CD4-positive, alpha-beta memory T cell (primary cell): ENCODE results near the gene TCF4. TPM values are rescaled to one million over a fixed set of nuclear protein-coding genes. Genes with fewer than 3 reads are reported as not detected.

ENCODE experiments used
- CTCF ChIA-PET: fragments of 350-600 bp; sonication (Branson Sonifier 250); formaldehyde crosslinking; loops from one replicate; lab custom pipeline; 2021; ENCODE audit warnings: inconsistent platforms; ENCODE audit not compliant: partially characterized antibody; lab: Charles Lee
- POLR2A ChIA-PET: fragments of 350-600 bp; sonication (Branson Sonifier 250); formaldehyde crosslinking; loops from one replicate; lab custom pipeline; 2021; ENCODE audit not compliant: partially characterized antibody; lab: Charles Lee
- DNase-seq, 5 donors: peaks; one replicate each; pipeline versions ENCODE4 v3.0.0 to v3.0.0-alpha.2; 2020 to 2022; ENCODE audit warnings: mixed read lengths in 1 of 5
- H3K27ac ChIP-seq: one replicate; pipeline ENCODE4 v1.7.0; 2013; ENCODE audit warnings: low read depth, low read length
- H3K27me3 ChIP-seq: 2 replicates; pipeline ENCODE4 v1.7.0; 2013; ENCODE audit warnings: mild to moderate bottlenecking, low read length, moderate library complexity; ENCODE audit not compliant: insufficient read depth
- H3K36me3 ChIP-seq: 2 replicates; pipeline ENCODE4 v1.7.0; 2013; ENCODE audit warnings: mild to moderate bottlenecking, low read length, moderate library complexity; ENCODE audit not compliant: insufficient read depth
- H3K4me1 ChIP-seq: 2 replicates; pipeline ENCODE4 v1.7.0; 2013; ENCODE audit warnings: mild to moderate bottlenecking, low read length, moderate library complexity; ENCODE audit not compliant: insufficient read depth
- H3K4me3 ChIP-seq, 2 donors: one replicate each; pipeline ENCODE4 v1.7.0; 2013; ENCODE audit warnings: low read length in 2 of 2, mild to moderate bottlenecking in 1 of 2
- H3K9me3 ChIP-seq, 2 donors: one replicate each; pipeline ENCODE4 v1.7.0; 2013; ENCODE audit warnings: low read length in 2 of 2, control low read depth in 1 of 2; ENCODE audit not compliant: control insufficient read depth in 1 of 2
- H3K27ac Mint-ChIP-seq, 7 donors: one replicate each; pipeline ENCODE4 v1.8.0; 2020 to 2021; ENCODE audit warnings: mixed read lengths in 7 of 7, mild to moderate bottlenecking in 6 of 7, inconsistent platforms in 3 of 7, moderate library complexity in 3 of 7
- H3K27me3 Mint-ChIP-seq, 2 donors: one replicate each; pipeline ENCODE4 v1.8.0; 2020 to 2021; ENCODE audit warnings: mixed read lengths in 2 of 2
- H3K36me3 Mint-ChIP-seq, 2 donors: one replicate each; pipeline ENCODE4 v1.8.0; 2020 to 2021; ENCODE audit warnings: mixed read lengths in 2 of 2, inconsistent platforms in 1 of 2, mild to moderate bottlenecking in 1 of 2
- H3K4me1 Mint-ChIP-seq, 4 donors: one replicate each; pipeline ENCODE4 v1.8.0; 2020 to 2021; ENCODE audit warnings: mixed read lengths in 4 of 4, mild to moderate bottlenecking in 1 of 4
- H3K4me3 Mint-ChIP-seq, 8 donors: one replicate each; pipeline ENCODE4 v1.8.0; 2020 to 2021; ENCODE audit warnings: mixed read lengths in 8 of 8, mild to moderate bottlenecking in 7 of 8, moderate library complexity in 6 of 8, inconsistent platforms in 3 of 8
- H3K9me3 Mint-ChIP-seq, 8 donors: one replicate each; pipeline ENCODE4 v1.8.0; 2020 to 2021; ENCODE audit warnings: mixed read lengths in 8 of 8, mild to moderate bottlenecking in 5 of 8, inconsistent platforms in 3 of 8, moderate library complexity in 1 of 8
- intact Hi-C: fragments of 100-400 bp; cut with micrococcal nuclease; formaldehyde crosslinking; loops from one replicate; pipeline ENCODE4 v1.15.1; 2023
- polyA plus RNA-seq, 2 donors: library from polyadenylated mRNA; unstranded; fragments of 300-500 nt; fragmentation: Illumina TruSeq; gene quantifications; one replicate each; pipeline ENCODE4 v1.2.3, GENCODE V29; 2021
- total RNA-seq, 2 experiments: library from RNA; stranded (reverse); gene quantifications; one replicate each; pipeline ENCODE4 v1.2.3, GENCODE V29; 2021

TCF4 gene
- total and polyA plus RNA-seq, 4 experiments from 2014 or later: 0.11 to 2.2 (median 0.76) TPM

DNA sequence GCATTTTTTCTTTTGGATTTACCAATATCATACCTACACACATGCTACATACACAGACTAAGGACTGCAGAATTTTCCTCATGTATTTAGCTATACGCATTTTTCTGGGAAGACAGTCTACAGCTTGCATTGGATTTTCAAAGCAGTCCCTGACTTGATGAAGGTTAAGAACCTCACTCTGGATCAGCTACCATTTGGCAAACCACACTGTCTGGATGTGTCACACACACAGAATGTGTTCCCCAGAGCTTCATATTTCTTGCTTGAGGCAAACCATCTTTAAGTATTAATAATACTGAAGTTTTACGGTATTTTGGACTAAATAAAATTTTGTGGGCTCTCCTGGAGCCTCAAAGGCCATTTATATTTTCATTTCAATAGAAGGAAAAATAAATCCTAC lies 102.3 kb downstream of the TCF4 start:
- Mint-ChIP-seq H3K4me3 (no peak overlapping the region), H3K9me3 (no peaks in the 10 kb centered on the region), H3K36me3 (no peaks in the 10 kb centered on the region), H3K4me1 (peaks cover 0 to 12% (median 6%) of the 10 kb centered on the region in 4 donors), H3K27ac (no peak overlapping the region), H3K27me3 (peaks cover 0 to 2% of the 10 kb centered on the region in 2 donors)
- H3K4me1 ChIP-seq: no peaks in the 10 kb centered on the region
- ChIA-PET CTCF (no interaction called here), POLR2A (no interaction called here)
- no peaks in the 10 kb centered on the region for H3K27me3 ChIP-seq
- intact Hi-C loops: no loop called here
- no peak for DNase-seq
- H3K27ac ChIP-seq: no peak overlapping the region
- H3K36me3 ChIP-seq: no peaks in the 10 kb centered on the region
- H3K9me3 ChIP-seq: no peaks in the 10 kb centered on the region
- H3K4me3 ChIP-seq: no peak overlapping the region

- no peak overlapping the region for H3K27ac ChIP-seq
- peaks cover 0 to 2% of the 10 kb centered on the region in 2 donors for H3K27me3 Mint-ChIP-seq
- ChIA-PET CTCF (no interaction called here), POLR2A (no interaction called here)
- intact Hi-C loops: no loop called here
- H3K4me1 Mint-ChIP-seq: peaks cover 0 to 11% (median 5%) of the 10 kb centered on the region in 4 donors
- no peaks in the 10 kb centered on the region for H3K9me3 ChIP-seq
- no peak overlapping the region for H3K27ac Mint-ChIP-seq
- H3K4me3 Mint-ChIP-seq: no peak overlapping the region
- H3K4me1 ChIP-seq: no peaks in the 10 kb centered on the region
- no peaks in the 10 kb centered on the region for H3K36me3 Mint-ChIP-seq
- H3K27me3 ChIP-seq: no peaks in the 10 kb centered on the region
- H3K36me3 ChIP-seq: no peaks in the 10 kb centered on the region
- no peak overlapping the region for H3K4me3 ChIP-seq
- no peaks in the 10 kb centered on the region for H3K9me3 Mint-ChIP-seq
- no peak for DNase-seq
These were observed 103.2 kb downstream of the TCF4 start for GRCh38 chr18:55484773-55485172.

GRCh38 chr18:55483266-55483871 lies 104.6 kb downstream of the TCF4 start:
- Mint-ChIP-seq H3K9me3 (no peaks in the 10 kb centered on the region), H3K36me3 (no peaks in the 10 kb centered on the region), H3K27me3 (no peaks in the 10 kb centered on the region), H3K4me3 (no peak overlapping the region), H3K4me1 (peaks cover under 1 to 2% (median 2%) of the 10 kb centered on the region in 4 donors), H3K27ac (no peak overlapping the region)
- DNase-seq: no peak
- Histone ChIP-seq H3K36me3 (no peaks in the 10 kb centered on the region), H3K27ac (no peak overlapping the region), H3K27me3 (no peaks in the 10 kb centered on the region), H3K4me1 (peaks cover under 1% of the 10 kb centered on the region), H3K9me3 (no peaks in the 10 kb centered on the region), H3K4me3 (no peak overlapping the region)
- ChIA-PET CTCF (no interaction called here), POLR2A (no interaction called here)
- intact Hi-C loops: no loop called here

DNA sequence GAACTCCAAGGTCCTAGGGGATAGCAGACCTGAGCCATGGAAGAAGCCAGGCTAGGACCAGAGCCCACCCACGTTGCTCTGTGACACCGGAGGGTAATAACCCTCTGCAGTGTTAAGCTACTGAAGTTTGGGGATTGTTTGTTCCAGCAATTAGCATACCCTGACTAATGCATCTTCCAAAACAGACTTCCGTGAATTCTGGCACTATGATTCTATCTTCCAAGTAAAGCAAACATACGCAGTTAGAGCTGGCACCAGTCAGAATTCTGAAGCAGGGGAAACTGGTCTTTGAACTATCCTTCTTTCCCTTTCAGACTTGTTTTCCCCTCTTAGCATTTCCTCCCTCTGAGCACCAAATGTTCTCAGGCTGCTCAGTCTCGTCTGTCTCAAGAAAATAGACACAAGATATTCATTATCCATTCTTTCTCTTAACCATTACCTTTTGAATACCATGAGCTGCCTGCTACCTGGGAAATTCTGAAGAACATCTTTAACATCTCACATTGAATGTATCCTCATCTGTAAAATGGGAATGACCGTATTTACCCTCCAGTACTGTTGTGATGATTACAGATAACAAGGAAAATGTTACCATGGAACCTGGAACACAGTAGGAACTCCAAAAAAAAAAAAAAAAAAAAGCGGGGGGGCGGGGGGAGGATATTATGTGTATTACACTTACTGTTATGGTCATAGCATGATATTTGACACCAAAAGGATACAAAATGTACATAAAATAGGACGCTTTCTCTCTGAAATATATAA lies 108.2 kb downstream of the TCF4 start:
- Mint-ChIP-seq H3K27me3 (no peaks in the 10 kb centered on the region), H3K4me1 (peaks cover 12 to 20% (median 16%) of the 10 kb centered on the region in 4 donors), H3K9me3 (no peaks in the 10 kb centered on the region), H3K36me3 (peaks cover 0 to 1% of the 10 kb centered on the region in 2 donors), H3K4me3 (peak overlapping the region in 1 of 8 donors; percentile 18), H3K27ac (peak overlapping the region in 1 of 7 donors; percentile 31)
- no peaks in the 10 kb centered on the region for H3K27me3 ChIP-seq
- H3K27ac ChIP-seq: no peak overlapping the region
- intact Hi-C loops: no loop called here
- ChIA-PET POLR2A (no interaction called here), CTCF (no interaction called here)
- no peak overlapping the region for H3K4me3 ChIP-seq
- H3K4me1 ChIP-seq: peaks cover 18% of the 10 kb centered on the region
- DNase-seq: no peak
- H3K9me3 ChIP-seq: no peaks in the 10 kb centered on the region
- H3K36me3 ChIP-seq: no peaks in the 10 kb centered on the region

DNA sequence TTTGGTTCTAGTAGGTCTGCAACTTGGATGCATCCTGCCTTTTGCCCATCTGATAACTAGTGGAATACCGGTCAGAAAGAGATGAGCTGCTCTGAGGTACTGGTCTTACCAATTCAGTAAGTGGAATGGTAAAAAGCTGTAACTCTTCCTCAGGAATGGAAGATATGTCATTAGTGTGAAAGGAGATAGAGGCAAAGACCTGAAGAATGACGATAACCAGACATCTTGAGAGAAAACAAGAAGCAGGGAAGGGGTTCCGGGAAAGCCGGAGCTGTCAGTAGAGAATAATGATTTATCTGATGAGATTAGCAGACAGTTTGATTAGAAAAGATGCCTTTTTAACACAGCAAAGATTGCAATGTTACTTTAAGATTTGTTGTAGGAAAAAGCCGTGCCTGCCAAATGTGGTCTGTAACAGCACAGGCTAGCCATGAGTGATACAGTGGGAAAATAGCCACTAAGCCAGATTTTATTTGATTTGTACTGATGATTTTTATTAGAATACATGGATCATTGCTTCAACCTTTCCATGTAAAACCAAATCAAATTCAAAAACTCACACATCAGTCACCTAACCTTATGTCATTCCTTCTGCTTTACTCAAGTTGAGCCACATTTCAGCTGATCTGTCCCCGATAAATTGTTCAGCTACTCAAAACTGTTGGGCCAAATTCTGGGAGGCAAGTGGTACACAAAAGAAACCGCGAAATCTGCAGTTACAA lies 110.0 kb downstream of the TCF4 start:
- H3K27me3 ChIP-seq: no peaks in the 10 kb centered on the region
- Mint-ChIP-seq H3K4me3 (peak overlapping the region; percentile 86 to 96 (median 92)), H3K36me3 (peaks cover 0 to 1% of the 10 kb centered on the region in 2 donors), H3K4me1 (peaks cover 12 to 20% (median 16%) of the 10 kb centered on the region in 4 donors), H3K27me3 (no peaks in the 10 kb centered on the region), H3K27ac (peak overlapping the region in 6 of 7 donors; percentile 54 to 94 (median 85)), H3K9me3 (no peaks in the 10 kb centered on the region)
- H3K4me3 ChIP-seq: peak overlapping the region; percentile 8 to 58
- DNase-seq: peak in 1 of 5 donors; percentile 2
- intact Hi-C loops: no loop called here
- POLR2A ChIA-PET: no interaction called here
- H3K27ac ChIP-seq: peak overlapping the region; percentile 29
- CTCF ChIA-PET: no interaction called here
- peaks cover 18% of the 10 kb centered on the region for H3K4me1 ChIP-seq
- H3K9me3 ChIP-seq: no peaks in the 10 kb centered on the region
- H3K36me3 ChIP-seq: no peaks in the 10 kb centered on the region

DNA sequence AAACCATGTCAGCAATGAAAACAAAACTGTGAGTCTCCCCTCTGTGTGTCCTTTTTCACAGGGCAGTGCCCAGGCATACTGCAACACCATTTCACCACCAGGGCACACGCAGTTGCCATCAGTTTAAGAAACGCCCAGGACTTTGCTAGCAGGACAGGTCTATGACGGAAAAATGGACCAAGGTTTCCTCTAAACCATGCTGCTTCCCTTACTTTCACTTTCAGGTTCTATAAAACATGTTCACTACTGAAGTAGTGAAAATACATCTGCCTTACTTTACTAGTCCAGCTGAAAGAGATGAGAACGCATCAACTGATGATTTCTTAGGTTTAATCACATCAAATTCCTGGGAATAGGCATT lies 110.5 kb downstream of the TCF4 start:
- Histone ChIP-seq H3K36me3 (no peaks in the 10 kb centered on the region), H3K4me1 (peaks cover 18% of the 10 kb centered on the region), H3K9me3 (no peaks in the 10 kb centered on the region), H3K27me3 (no peaks in the 10 kb centered on the region), H3K27ac (peak overlapping the region; percentile 29), H3K4me3 (peak overlapping the region; percentile 8 to 58)
- peak overlapping the region in 6 of 7 donors; percentile 65 to 94 (median 85) for H3K27ac Mint-ChIP-seq
- POLR2A ChIA-PET: no interaction called here
- CTCF ChIA-PET: no interaction called here
- DNase-seq: peak in 4 of 5 donors; percentile 8 to 34 (median 14)
- H3K27me3 Mint-ChIP-seq: no peaks in the 10 kb centered on the region
- H3K4me1 Mint-ChIP-seq: peaks cover 12 to 20% (median 16%) of the 10 kb centered on the region in 4 donors
- intact Hi-C loops: no loop called here
- peaks cover 0 to 1% of the 10 kb centered on the region in 2 donors for H3K36me3 Mint-ChIP-seq
- peak overlapping the region; percentile 86 to 96 (median 92) for H3K4me3 Mint-ChIP-seq
- no peaks in the 10 kb centered on the region for H3K9me3 Mint-ChIP-seq

- Mint-ChIP-seq H3K9me3 (no peaks in the 10 kb centered on the region), H3K27ac (peak overlapping the region in 1 of 7 donors; percentile 1), H3K4me1 (peaks cover 12 to 20% (median 16%) of the 10 kb centered on the region in 4 donors), H3K36me3 (peaks cover 0 to 1% of the 10 kb centered on the region in 2 donors), H3K4me3 (peak overlapping the region in 5 of 8 donors; percentile 1 to 29 (median 26)), H3K27me3 (no peaks in the 10 kb centered on the region)
- ChIA-PET POLR2A (no interaction called here), CTCF (no interaction called here)
- Histone ChIP-seq H3K27me3 (no peaks in the 10 kb centered on the region), H3K4me3 (no peak overlapping the region), H3K36me3 (no peaks in the 10 kb centered on the region), H3K9me3 (no peaks in the 10 kb centered on the region), H3K27ac (no peak overlapping the region), H3K4me1 (peaks cover 18% of the 10 kb centered on the region)
- no peak for DNase-seq
- intact Hi-C loops: no loop called here
These were observed 112.1 kb downstream of the TCF4 start for GRCh38 chr18:55475916-55476315.
